Stomach (tissue), 4 donors: ENCODE measurements around the gene ANG.

Experiments
- EP300 ChIP-seq: sonication (generic); formaldehyde crosslinking; IDR thresholded peaks from one replicate; pipeline ENCODE4 v1.6.1; 2017; ENCODE audit warnings: antibody characterized with exemption
- POLR2A ChIP-seq, 4 donors: fragments of 450-650 bp; IDR thresholded peaks; one replicate each; pipeline ENCODE4 v1.6.1; 2016; ENCODE audit warnings: antibody characterized with exemption in 4 of 4, control low read depth in 2 of 4, mild to moderate bottlenecking in 1 of 4, moderate library complexity in 1 of 4
- TF ChIP-seq, protein P1 (sequence below), 7 experiments: fragments of 450-650 bp in 4 of 7; fragments of 200-600 bp in 3 of 7; sonication (generic) in 3 of 7; IDR thresholded peaks; one replicate each; pipeline ENCODE4 v1.5.1; 2016 to 2019; ENCODE audit warnings: antibody characterized with exemption in 7 of 7, control low read depth in 2 of 7, mild to moderate bottlenecking in 1 of 7

DNA sequence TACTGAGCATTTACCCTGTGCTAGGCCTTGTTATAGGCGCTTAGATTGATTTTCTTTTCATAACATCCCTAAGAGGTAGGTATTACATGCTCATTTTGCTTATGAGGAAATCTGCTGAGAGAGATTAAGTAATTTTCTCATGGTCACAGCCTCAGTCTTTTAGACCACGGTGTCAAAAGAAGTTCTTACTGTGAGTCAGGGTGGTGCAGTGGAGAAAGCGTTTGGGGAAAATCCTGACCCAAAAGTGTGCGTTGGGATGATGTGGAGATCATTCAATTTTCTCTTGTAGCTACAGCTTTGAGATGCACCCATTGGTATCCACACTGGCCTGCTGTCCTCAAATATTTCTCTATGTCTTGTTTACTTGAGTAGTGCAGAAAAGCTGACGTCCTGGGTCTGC is 8.2 kb downstream of the ANG start:
- TF ChIP-seq EP300 (no peak), POLR2A (IDR thresholded peaks at IDR 0.05) (no peak)
- TF ChIP-seq, protein P1, sequence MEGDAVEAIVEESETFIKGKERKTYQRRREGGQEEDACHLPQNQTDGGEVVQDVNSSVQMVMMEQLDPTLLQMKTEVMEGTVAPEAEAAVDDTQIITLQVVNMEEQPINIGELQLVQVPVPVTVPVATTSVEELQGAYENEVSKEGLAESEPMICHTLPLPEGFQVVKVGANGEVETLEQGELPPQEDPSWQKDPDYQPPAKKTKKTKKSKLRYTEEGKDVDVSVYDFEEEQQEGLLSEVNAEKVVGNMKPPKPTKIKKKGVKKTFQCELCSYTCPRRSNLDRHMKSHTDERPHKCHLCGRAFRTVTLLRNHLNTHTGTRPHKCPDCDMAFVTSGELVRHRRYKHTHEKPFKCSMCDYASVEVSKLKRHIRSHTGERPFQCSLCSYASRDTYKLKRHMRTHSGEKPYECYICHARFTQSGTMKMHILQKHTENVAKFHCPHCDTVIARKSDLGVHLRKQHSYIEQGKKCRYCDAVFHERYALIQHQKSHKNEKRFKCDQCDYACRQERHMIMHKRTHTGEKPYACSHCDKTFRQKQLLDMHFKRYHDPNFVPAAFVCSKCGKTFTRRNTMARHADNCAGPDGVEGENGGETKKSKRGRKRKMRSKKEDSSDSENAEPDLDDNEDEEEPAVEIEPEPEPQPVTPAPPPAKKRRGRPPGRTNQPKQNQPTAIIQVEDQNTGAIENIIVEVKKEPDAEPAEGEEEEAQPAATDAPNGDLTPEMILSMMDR (IDR thresholded peaks at IDR 0.05), result no peak
